H1 (cell line): ENCODE measurements around the gene CRACDL. TPM values are rescaled to one million over a fixed set of nuclear protein-coding genes. Genes with fewer than 3 reads are reported as not detected.

Experiments
- BCL11A ChIP-seq, 2 experiments: IDR thresholded peaks; one replicate each; pipeline ENCODE4 v1.6.1; 2011; ENCODE audit warnings: low read depth in 2 of 2, low read length in 2 of 2, mild to moderate bottlenecking in 2 of 2
- CEBPB ChIP-seq: IDR thresholded peaks from 2 replicates; pipeline ENCODE4 v1.6.1; 2012; ENCODE audit warnings: low read depth, low read length
- CTCF ChIP-seq, 3 experiments: IDR thresholded peaks; 1 replicate in 2 of 3; 2 replicates in 1 of 3; pipeline versions ENCODE4 v1.5.1 to v1.6.1; 2011; ENCODE audit warnings: low read length in 3 of 3, mild to moderate bottlenecking in 3 of 3, inconsistent platforms in 2 of 3, low read depth in 1 of 3, moderate library complexity in 1 of 3; ENCODE audit not compliant: insufficient read depth in 1 of 3; ENCODE audit errors: control extremely low read depth in 1 of 3
- KDM4A ChIP-seq: IDR thresholded peaks from one replicate; pipeline ENCODE4 v1.7.1; 2012; ENCODE audit warnings: low read depth, mild to moderate bottlenecking, moderate library complexity, low read length, inconsistent platforms; ENCODE audit not compliant: severe bottlenecking
- RAD21 ChIP-seq, 2 experiments: IDR thresholded peaks in 1 of 2; conservative IDR thresholded peaks in 1 of 2; 2 replicates each; pipeline ENCODE4 v1.6.1; 2011; ENCODE audit warnings: low read depth in 2 of 2, low read length in 2 of 2, improper control_type of control experiment in 1 of 2, inconsistent platforms in 1 of 2, mild to moderate bottlenecking in 1 of 2, moderate library complexity in 1 of 2
- RBBP5 ChIP-seq: IDR thresholded peaks from 2 replicates; pipeline ENCODE4 v1.7.1; 2012; ENCODE audit warnings: low read depth, mild to moderate bottlenecking, inconsistent platforms, low read length, moderate library complexity, borderline replicate concordance
- SRF ChIP-seq: IDR thresholded peaks from 2 replicates; pipeline ENCODE4 v1.6.1; 2011; ENCODE audit warnings: mild to moderate bottlenecking, low read depth, low read length, moderate library complexity
- SUZ12 ChIP-seq: fragments of 200-600 bp; sonication (generic); IDR thresholded peaks from 2 replicates; pipeline ENCODE4 v1.6.1; 2012; ENCODE audit warnings: mild to moderate bottlenecking, inconsistent platforms, low read length, moderate library complexity, mixed read lengths
- TAF7 ChIP-seq: optimal IDR thresholded peaks from 2 replicates; pipeline ENCODE3; 2011; ENCODE audit warnings: low read depth, mild to moderate bottlenecking, inconsistent platforms, low read length, moderate library complexity, borderline replicate concordance
- TCF12 ChIP-seq: IDR thresholded peaks from 2 replicates; pipeline ENCODE4 v1.6.1; 2011; ENCODE audit warnings: low read depth, mild to moderate bottlenecking, low read length
- polyA plus RNA-seq, 7 experiments: library from polyadenylated mRNA; depleted of rRNA in 3 of 7; stranded (reverse) in 5 of 7; unstranded in 2 of 7; fragments of >200 nt in 5 of 7; fragments of 200-250 nt in 2 of 7; gene quantifications; 1 replicate in 5 of 7; 2 replicates in 1 of 7; 4 replicates in 1 of 7; pipeline versions ENCODE4 v1.2.1 to v1.2.3, GENCODE V29; 2011 to 2013; ENCODE audit warnings: missing spikeins in 2 of 7, mixed read lengths in 2 of 7
- total RNA-seq: library from RNA; stranded (reverse); fragmentation: NEBNext Ultra II Directional; extraction: Animal tissue kit (Norgen Biotek cat#: 25700); gene quantifications from 2 replicates; pipeline ENCODE4 v1.2.1, GENCODE V29; 2021
- TF ChIP-seq, protein P1 (sequence below): IDR thresholded peaks from 2 replicates; pipeline ENCODE4 v1.6.1; 2011; ENCODE audit warnings: low read length, improper control_type of control experiment

Gene CRACDL
- total and polyA plus RNA-seq, 2 of the 8 experiments (the other 6 are each of a cell fraction or from before 2014, with no cell fraction given): 0.07 to 0.38 TPM

- TF ChIP-seq CTCF (IDR thresholded peaks at IDR 0.05; ENCODE audit: control extremely low read depth in 1 of 3, insufficient read depth in 1 of 3, low read depth in 1 of 3, low read length in 3 of 3) (peak; percentile 40 to 50 (median 46)), RBBP5 (peak; percentile 41; the same call in 1 of the 2 replicates), SRF (no peak), KDM4A (peak; percentile 56), RAD21 (IDR thresholded peaks at IDR 0.05 in 1 of 2, conservative IDR thresholded peaks at IDR 0.05 in 1 of 2; ENCODE audit: low read depth in 2 of 2, low read length in 2 of 2) (peak; percentile 19 to 53; a peak in 3 of 4 replicates), SUZ12 (peak; percentile 78; the same call in 1 of the 2 replicates), BCL11A (IDR thresholded peaks at IDR 0.05; ENCODE audit: low read depth in 2 of 2, low read length in 2 of 2) (no peak), CEBPB (no peak), TCF12 (no peak), TAF7 (no peak)
- TF ChIP-seq, protein P1, sequence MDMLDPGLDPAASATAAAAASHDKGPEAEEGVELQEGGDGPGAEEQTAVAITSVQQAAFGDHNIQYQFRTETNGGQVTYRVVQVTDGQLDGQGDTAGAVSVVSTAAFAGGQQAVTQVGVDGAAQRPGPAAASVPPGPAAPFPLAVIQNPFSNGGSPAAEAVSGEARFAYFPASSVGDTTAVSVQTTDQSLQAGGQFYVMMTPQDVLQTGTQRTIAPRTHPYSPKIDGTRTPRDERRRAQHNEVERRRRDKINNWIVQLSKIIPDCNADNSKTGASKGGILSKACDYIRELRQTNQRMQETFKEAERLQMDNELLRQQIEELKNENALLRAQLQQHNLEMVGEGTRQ: no peak
These were observed 627 bp upstream of the CRACDL start (continued) for GRCh38 chr2:98936353-98937351.
